HK-2 (cell line): ENCODE measurements around the gene CDCA4.

ENCODE experiments used
- DNase-seq: peaks from one replicate; pipeline ENCODE4 v3.0.0-alpha.2; 2018; ENCODE audit not compliant: unreplicated experiment

CDCA4 gene

GRCh38 chr14:105013150-105013785, 7.6 kb downstream of the CDCA4 start:
- no peak for DNase-seq

- no peak for DNase-seq
These were observed 8.5 kb downstream of the CDCA4 start for GRCh38 chr14:105012171-105012985.

DNA sequence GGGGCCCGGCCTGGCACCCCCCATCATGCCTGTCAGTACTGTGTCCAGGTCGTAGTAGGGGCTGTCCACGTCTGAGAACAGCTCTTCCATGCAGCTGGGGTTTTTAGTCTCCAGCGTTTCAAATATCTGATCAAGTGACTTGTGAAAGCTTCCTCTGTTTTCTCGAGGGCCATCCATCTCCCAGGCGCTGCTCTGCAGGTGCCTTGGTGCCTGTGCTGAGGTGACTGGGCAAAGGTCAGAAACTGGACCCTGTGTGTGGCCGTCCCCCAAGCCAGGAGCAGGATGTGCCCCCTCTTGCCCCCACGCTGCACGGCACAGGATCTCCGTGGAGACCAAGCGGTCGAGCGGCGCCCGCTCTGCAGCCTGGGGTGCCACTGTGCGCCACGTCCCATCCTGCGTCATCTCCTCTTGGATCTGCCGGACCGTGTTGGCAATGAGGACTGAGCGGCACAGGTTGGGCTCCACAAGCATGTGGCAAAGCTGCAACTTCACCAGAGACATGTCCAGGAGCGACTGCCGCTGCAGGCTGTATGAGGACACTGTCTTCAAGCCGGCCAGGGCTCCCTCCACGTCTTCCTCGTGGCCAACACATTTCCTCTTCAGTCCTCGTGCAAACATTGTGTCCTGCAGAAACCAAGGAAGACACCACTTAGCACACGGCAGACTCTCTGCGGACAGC, 9.4 kb downstream of the CDCA4 start:
- DNase-seq, result no peak

GRCh38 chr14:105010891-105011291, 10.0 kb downstream of the CDCA4 start:
- DNase-seq, result no peak

DNA sequence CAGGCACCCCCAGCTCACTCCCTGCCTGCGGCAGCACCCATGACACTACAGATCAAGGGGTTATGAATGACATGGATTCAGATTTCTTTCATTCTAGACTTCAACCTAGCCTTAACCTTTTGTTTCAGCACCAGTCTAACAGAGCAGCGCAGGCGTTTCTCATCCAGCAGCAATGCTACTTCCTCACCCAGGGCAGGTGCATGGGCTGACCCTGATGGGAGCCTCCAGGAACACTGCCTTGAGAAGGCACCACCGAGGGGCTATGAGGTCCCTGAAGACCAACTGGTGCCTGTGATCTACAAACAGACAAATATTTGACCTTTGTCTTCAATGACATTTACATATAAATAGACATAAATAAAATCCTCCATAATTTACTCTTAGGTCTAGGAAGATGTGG, 10.8 kb downstream of the CDCA4 start:
- no peak for DNase-seq

- no peak for DNase-seq
These were observed 13.2 kb downstream of the CDCA4 start for GRCh38 chr14:105007593-105008264.

DNA sequence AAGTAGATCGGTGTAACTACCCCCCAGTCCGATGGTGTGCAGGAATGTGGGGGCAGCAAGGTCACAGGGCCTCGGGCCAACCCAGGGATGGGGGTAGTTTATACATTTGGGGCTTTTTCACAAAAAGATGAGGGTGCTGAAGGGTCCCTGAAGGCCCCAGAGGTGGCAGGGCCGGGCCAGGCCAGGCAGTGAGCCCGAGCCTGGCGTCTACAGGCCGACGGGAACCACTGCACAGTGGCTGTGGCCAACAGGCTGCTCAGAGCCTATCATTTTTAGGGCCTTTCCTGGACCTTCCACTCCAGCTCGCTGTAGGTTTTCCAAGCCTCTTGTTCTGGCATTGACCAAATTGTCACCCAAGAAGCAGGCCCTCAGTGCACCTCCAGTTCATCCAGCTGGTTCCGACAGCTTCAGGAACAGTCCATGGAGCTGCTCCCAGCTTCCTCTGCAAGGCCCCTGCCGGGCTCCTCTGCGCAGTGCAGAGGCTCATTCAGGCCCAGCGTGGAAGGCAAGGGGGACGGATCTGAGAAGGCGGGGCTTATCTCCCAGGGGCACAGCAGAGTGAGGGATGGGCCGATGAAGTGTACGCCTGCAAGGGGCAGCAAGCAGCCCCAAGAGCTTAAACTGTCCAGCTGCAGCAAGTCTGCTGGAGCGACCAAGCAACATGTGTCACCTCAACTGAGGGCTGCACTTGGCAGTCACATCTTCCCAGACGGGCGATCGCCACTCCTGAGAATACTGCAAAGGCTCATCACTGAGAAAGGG, 13.9 kb downstream of the CDCA4 start:
- DNase-seq, result no peak

GRCh38 chr14:105005929-105006830, 14.7 kb downstream of the CDCA4 start:
- no peak for DNase-seq

DNA sequence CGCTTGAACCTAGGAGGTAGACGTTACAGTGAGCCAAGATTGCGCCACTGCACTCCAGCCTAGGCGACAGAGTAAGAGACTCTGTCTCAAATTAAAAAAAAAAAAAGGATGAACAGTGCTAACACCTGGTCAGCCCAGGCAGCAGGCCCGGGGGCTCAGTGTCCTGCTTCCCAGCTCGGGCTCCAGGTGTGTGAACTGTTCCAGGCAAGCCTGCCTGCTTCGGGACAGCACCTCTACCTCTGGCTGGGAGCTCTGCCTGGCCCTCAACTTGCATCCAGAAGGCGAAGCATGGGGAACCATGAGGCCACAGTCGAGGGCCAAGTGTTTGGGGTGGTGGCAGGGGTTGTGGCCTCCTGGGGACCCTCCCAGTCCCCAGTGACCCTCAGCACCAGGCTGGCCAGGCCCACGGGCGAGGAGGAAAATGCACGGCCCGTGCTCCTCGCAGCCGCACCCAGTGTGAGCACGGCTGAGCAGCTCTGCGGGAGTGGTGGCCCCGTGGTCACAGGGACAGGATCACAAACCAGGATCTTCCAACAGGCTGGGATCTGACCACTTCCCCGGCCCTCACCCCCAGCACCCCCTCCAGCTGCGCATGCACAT, 15.5 kb downstream of the CDCA4 start:
- no peak for DNase-seq

DNA sequence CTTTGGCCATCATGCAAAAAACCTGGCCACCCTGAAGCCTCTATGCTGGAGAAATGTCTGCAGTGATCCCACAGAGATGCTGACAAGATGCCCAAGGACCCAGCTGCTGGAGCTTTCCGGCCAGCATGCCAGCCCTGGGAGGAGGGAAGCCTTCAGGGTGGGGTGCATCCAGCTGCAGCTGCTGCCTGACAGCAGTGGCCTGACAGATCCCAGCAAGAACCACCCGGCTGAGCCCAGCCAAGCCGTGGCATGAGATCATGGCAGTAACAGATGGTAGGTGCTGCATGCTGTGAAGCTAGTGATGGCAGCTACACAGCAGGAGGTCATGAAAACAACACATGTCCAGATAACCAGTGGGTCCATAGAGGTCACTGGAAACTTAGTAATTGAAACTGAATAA, 21.5 kb downstream of the CDCA4 start:
- DNase-seq, result no peak

DNA sequence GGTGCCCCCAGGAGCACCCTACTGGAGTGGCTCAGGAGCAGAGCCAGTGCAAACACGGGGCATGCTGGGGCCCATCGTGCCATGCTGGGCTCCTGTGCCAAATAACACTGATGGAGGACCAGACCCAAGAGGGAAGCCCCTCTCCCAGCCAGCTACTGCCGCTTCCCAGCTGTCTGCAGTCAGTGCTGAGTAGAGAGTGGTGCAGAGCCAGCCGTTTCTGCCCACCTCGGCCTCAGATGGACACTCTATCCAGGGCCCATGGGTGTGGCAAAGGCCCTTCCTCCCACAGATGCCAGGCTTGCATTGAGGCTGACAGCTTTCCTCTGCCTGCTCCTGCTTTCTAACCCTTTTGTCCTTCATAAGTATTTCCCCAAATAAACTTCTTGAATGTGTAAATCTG, 22.1 kb downstream of the CDCA4 start:
- no peak for DNase-seq

DNA sequence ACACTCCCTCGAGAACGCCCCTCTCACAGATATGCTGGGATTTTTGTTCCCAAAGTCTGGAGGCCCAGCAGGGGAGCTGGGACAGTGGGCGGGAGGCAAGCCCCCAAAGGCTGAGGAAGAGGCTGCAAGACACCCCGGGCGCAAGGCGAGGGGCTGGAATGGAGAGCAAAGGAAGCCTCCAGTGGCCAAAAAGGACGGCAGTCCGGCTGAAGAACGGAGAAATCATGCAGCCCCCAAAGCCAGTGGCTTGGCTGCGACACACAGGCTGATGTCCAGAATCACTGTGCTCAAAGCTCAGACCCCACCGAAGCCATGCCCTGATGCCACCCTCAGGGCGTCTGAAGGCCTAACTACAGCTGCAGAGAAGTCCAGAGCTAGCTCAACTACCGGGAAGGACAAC, 24.4 kb downstream of the CDCA4 start:
- no peak for DNase-seq

- no peak for DNase-seq
These were observed 24.9 kb downstream of the CDCA4 start for GRCh38 chr14:104996032-104996431.

- DNase-seq, result no peak
These were observed 25.9 kb downstream of the CDCA4 start for GRCh38 chr14:104994978-104995377.

DNA sequence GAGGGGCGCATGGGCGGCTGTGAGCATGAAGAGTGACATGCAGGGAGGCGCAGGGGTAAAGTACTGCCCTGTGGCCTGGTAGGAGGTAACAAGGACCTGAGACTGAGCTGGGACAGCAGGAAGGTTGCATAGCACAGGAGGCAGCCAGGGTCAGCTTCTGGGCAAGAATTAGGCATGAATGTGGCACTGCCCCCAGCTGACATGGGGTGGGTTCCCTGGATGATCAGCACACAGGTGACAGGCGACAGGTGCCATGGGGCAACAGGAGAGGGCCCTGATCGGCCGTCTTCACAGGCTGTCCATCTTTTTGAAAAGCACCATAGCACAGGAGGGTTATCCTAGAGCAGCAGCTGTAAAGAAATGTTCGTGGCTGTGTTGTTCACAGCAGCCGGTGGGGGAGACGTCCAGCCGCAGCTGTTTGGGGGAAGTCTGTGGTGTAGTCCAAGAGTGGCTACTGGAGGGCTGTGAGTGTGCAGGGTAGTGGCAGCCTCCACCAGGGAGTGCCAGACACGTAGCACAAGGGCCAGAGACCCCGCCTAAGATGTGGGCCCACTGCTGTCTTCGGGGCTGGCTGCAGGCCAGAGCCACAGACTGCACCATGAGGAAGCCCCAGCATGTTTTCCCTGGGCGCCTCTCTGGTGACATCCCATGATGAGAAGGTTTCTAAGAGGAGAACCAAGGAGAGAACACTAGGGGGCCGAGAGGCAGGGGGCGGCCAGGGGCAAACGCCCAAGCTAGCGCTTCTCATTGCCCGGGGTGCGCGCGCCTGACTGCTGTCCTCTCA, 26.9 kb downstream of the CDCA4 start:
- DNase-seq, result no peak

GRCh38 chr14:104993306-104993705, 27.6 kb downstream of the CDCA4 start:
- DNase-seq, result no peak

GRCh38 chr14:104992501-104992900, 28.4 kb downstream of the CDCA4 start:
- no peak for DNase-seq

DNA sequence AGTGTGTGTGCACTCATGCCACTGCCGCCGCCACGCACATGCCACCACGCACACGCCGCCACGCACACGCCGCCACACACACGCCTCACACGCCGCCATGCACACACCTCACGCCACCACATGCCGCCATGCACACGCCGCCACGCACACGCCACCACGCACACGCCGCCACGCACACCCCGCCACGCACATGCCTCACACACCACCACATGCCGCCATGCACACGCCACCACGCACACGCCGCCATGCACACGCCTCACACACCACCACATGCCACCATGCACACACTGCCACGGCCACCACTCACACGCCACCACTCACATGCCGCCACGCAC, 29.0 kb downstream of the CDCA4 start:
- DNase-seq, result no peak

DNA sequence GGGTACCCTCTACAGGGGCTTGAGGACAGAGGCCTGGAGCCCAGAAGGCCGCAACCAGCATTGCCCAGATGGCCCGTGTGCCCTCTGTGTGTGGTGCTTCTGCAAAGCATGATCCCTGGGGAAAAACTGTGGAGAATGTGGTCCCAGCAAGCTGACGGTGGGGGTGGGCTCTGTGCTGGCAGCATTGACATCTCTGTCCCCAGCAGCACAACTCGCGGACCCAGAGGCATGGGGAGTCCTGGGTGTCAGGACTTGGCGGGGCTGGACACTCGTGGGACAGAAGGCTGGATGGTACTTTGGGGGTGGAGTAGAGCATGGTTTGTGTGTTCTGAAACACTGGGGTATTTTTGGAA, 31.0 kb downstream of the CDCA4 start:
- DNase-seq, result no peak
